CD14-positive monocyte (primary cell): Measurements from ENCODE around the gene LSM4. TPM values are rescaled to one million over a fixed set of nuclear protein-coding genes. Genes with fewer than 3 reads are reported as not detected.

Experiments used
- DNase-seq, 3 donors: peaks; one replicate each; pipeline ENCODE4 v3.0.0-alpha.2; 2011 to 2022
- H2AFZ ChIP-seq: 2 replicates; pipeline ENCODE4 v1.6.0; 2012; ENCODE audit warnings: mild to moderate bottlenecking, low read depth, low read length, inconsistent platforms; ENCODE audit not compliant: insufficient read depth, poor library complexity, severe bottlenecking
- H3K27ac ChIP-seq, 2 donors: 1 replicate in 1 of 2; 2 replicates in 1 of 2; pipeline ENCODE4 v1.5.1; 2012 to 2013; ENCODE audit warnings: low read length in 2 of 2, control low read depth in 1 of 2, inconsistent platforms in 1 of 2, low read depth in 1 of 2, mild to moderate bottlenecking in 1 of 2
- H3K27me3 ChIP-seq, 2 donors: one replicate each; pipeline versions ENCODE4 v1.6.0 to v1.6.1; 2011 to 2013; ENCODE audit warnings: low read length in 2 of 2; ENCODE audit not compliant: control insufficient read depth in 2 of 2, insufficient read depth in 2 of 2
- H3K36me3 ChIP-seq, 2 donors: replicated peaks in 1 of 2; 1 replicate in 1 of 2; 2 replicates in 1 of 2; pipeline versions ENCODE4 v1.5.1 to v1.6.1; 2012 to 2013; ENCODE audit warnings: low read length in 2 of 2, control low read depth in 1 of 2, inconsistent platforms in 1 of 2, mild to moderate bottlenecking in 1 of 2; ENCODE audit not compliant: insufficient read depth in 2 of 2, control insufficient read depth in 1 of 2
- H3K4me1 ChIP-seq, 2 donors: 1 replicate in 1 of 2; 2 replicates in 1 of 2; pipeline versions ENCODE4 v1.5.1 to v1.6.1; 2012 to 2013; ENCODE audit warnings: low read length in 2 of 2, control low read depth in 1 of 2, inconsistent platforms in 1 of 2, mild to moderate bottlenecking in 1 of 2, moderate library complexity in 1 of 2; ENCODE audit not compliant: insufficient read depth in 2 of 2, control insufficient read depth in 1 of 2
- H3K4me2 ChIP-seq: replicated peaks from 2 replicates; pipeline ENCODE3; 2012; ENCODE audit warnings: low read length, moderate library complexity, mild to moderate bottlenecking; ENCODE audit not compliant: poor library complexity, severe bottlenecking; ENCODE audit errors: extremely low read depth
- H3K4me3 ChIP-seq, 3 experiments: fragments of 200-600 bp in 1 of 3; sonication (generic) in 1 of 3; replicated peaks in 1 of 3; 1 replicate in 2 of 3; 2 replicates in 1 of 3; pipeline ENCODE4 v1.5.1; 2011 to 2013; ENCODE audit warnings: low read length in 3 of 3, mild to moderate bottlenecking in 3 of 3, control low read depth in 2 of 3, low read depth in 2 of 3, inconsistent platforms in 1 of 3, moderate library complexity in 1 of 3
- H3K79me2 ChIP-seq: 2 replicates; pipeline ENCODE4 v1.6.0; 2012; ENCODE audit warnings: mild to moderate bottlenecking, control low read depth, inconsistent platforms, low read length, moderate library complexity; ENCODE audit not compliant: insufficient read depth
- H3K9ac ChIP-seq: 2 replicates; pipeline ENCODE4 v1.6.0; 2017; ENCODE audit warnings: low read length, mild to moderate bottlenecking; ENCODE audit not compliant: insufficient read depth, poor library complexity, severe bottlenecking
- H3K9me3 ChIP-seq, 2 donors: replicated peaks in 1 of 2; 1 replicate in 1 of 2; 2 replicates in 1 of 2; pipeline versions ENCODE4 v1.5.1 to v1.6.1; 2012 to 2013; ENCODE audit warnings: low read length in 2 of 2, control low read depth in 1 of 2; ENCODE audit not compliant: control insufficient read depth in 1 of 2, insufficient read depth in 1 of 2
- H4K20me1 ChIP-seq: 2 replicates; pipeline ENCODE4 v1.6.0; 2012; ENCODE audit warnings: mild to moderate bottlenecking, low read length, control low read depth, moderate library complexity; ENCODE audit not compliant: insufficient read depth
- H3K27ac Mint-ChIP-seq, 7 donors: one replicate each; pipeline ENCODE4 v1.8.0; 2020; ENCODE audit warnings: mild to moderate bottlenecking in 7 of 7, mixed read lengths in 7 of 7, moderate library complexity in 6 of 7, inconsistent platforms in 2 of 7
- H3K27me3 Mint-ChIP-seq, 3 donors: one replicate each; pipeline ENCODE4 v1.8.0; 2021 to 2022; ENCODE audit warnings: low read depth in 3 of 3, mild to moderate bottlenecking in 3 of 3, mixed read lengths in 3 of 3, moderate library complexity in 3 of 3, inconsistent platforms in 1 of 3
- H3K36me3 Mint-ChIP-seq, 2 donors: one replicate each; pipeline ENCODE4 v1.8.0; 2020; ENCODE audit warnings: mixed read lengths in 2 of 2, inconsistent platforms in 1 of 2, mild to moderate bottlenecking in 1 of 2
- H3K4me1 Mint-ChIP-seq: one replicate; pipeline ENCODE4 v1.8.0; 2020; ENCODE audit warnings: mild to moderate bottlenecking, mixed read lengths
- H3K4me3 Mint-ChIP-seq, 2 donors: one replicate each; pipeline ENCODE4 v1.8.0; 2020; ENCODE audit warnings: mild to moderate bottlenecking in 2 of 2, mixed read lengths in 2 of 2, moderate library complexity in 1 of 2
- H3K9me3 Mint-ChIP-seq, 7 donors: one replicate each; pipeline ENCODE4 v1.8.0; 2020 to 2022; ENCODE audit warnings: mixed read lengths in 7 of 7, mild to moderate bottlenecking in 6 of 7, moderate library complexity in 6 of 7, inconsistent platforms in 2 of 7
- CTCF ChIP-seq: fragments of 200-600 bp; IDR thresholded peaks from one replicate; pipeline ENCODE4 v1.8.0; 2022; ENCODE audit warnings: antibody characterized with exemption, mild to moderate bottlenecking
- WGBS: methylation state at CpG from one replicate; pipeline ENCODE4 v1.1.5; 2013; ENCODE audit warnings: missing lambda C conversion rate; ENCODE audit not compliant: insufficient coverage; 5-methylcytosine and 5-hydroxymethylcytosine counted together
- intact Hi-C, 2 donors: fragments of 100-400 bp; cut with micrococcal nuclease; formaldehyde crosslinking; loops; one replicate each; pipeline versions ENCODE4 v1.15.0 to v1.15.1; 2023
- polyA plus RNA-seq, 3 donors: library from polyadenylated mRNA; depleted of rRNA in 1 of 3; unstranded in 2 of 3; stranded (reverse) in 1 of 3; fragments of 300-500 nt in 2 of 3; fragments of >200 nt in 1 of 3; fragmentation: Illumina TruSeq in 2 of 3; gene quantifications; 1 replicate in 2 of 3; 2 replicates in 1 of 3; pipeline ENCODE4 v1.2.3, GENCODE V29; 2012 to 2021

LSM4 gene
- polyA plus RNA-seq, 3 donors, result 66.5 to 143 (median 97.0) TPM

- TF ChIP-seq CTCF, result no peak
- peak within 1 kb of the TSS; percentile 84 for H3K4me2 ChIP-seq
- peaks cover 6 to 15% of the 10 kb centered on the region in 2 donors for H3K36me3 ChIP-seq
- peaks cover 18 to 41% of the 10 kb centered on the region in 2 donors for H3K36me3 Mint-ChIP-seq
- H3K27me3 Mint-ChIP-seq, result peaks cover 0 to 4% (median 2%) of the 10 kb centered on the region in 3 donors
- H3K79me2 ChIP-seq, result peaks cover 44% of the 10 kb centered on the region
- peak within 1 kb of the TSS; percentile 75 to 99 (median 98) for H3K4me3 ChIP-seq
- peak; percentile 96 to 99 (median 99) for DNase-seq
- H3K4me3 Mint-ChIP-seq, result peak within 1 kb of the TSS; percentile 95 to 97
- peaks cover 47% of the 10 kb centered on the region for H4K20me1 ChIP-seq
- WGBS, result under 1% methylated on average over 137 of the region's 138 CpGs
- peak within 1 kb of the TSS; percentile 93 to 98 for H3K27ac ChIP-seq
- intact Hi-C loops, result loop anchor here (1.0 to 2.0 kb wide), 3 partner anchors 10 to 23 kb away; no protein-coding TSS in a partner anchor
- peak within 1 kb of the TSS; percentile 97 for H3K9ac ChIP-seq
- H3K9me3 ChIP-seq, result no peaks in the 10 kb centered on the region
- peaks cover 27 to 36% of the 10 kb centered on the region in 2 donors for H3K4me1 ChIP-seq
- peak within 1 kb of the TSS; percentile 19 for H2AFZ ChIP-seq
- H3K4me1 Mint-ChIP-seq, result peaks cover 33% of the 10 kb centered on the region
- H3K9me3 Mint-ChIP-seq, result peaks cover 0 to 8% (median 5%) of the 10 kb centered on the region in 7 donors
- H3K27me3 ChIP-seq, result no peaks in the 10 kb centered on the region
- H3K27ac Mint-ChIP-seq, result peak within 1 kb of the TSS; percentile 96 to 99 (median 97)
Measured at GRCh38 chr19:18281082-18282020, 41.5 kb downstream of the LSM4 start, which contains the start of gene JUND. Gene JUND (minus strand): TSS chr19:18281622. CDS start chr19:18281484, 138 bp downstream.

GRCh38 chr19:18280247-18281081 lies 42.4 kb downstream of the LSM4 start:
- no peaks in the 10 kb centered on the region for H3K9me3 ChIP-seq
- no peak overlapping the region for H2AFZ ChIP-seq
- H3K4me1 ChIP-seq, result peaks cover 35 to 45% of the 10 kb centered on the region in 2 donors
- Mint-ChIP-seq H3K27me3 (peaks cover 0 to 4% (median 2%) of the 10 kb centered on the region in 3 donors), H3K36me3 (peaks cover 21 to 46% of the 10 kb centered on the region in 2 donors), H3K4me3 (peak overlapping the region; percentile 95 to 97), H3K4me1 (peaks cover 41% of the 10 kb centered on the region), H3K27ac (peak overlapping the region; percentile 95 to 99 (median 97)), H3K9me3 (peaks cover 0 to 8% (median 5%) of the 10 kb centered on the region in 7 donors)
- TF ChIP-seq CTCF, result no peak
- H3K27me3 ChIP-seq, result no peaks in the 10 kb centered on the region
- peaks cover 56% of the 10 kb centered on the region for H4K20me1 ChIP-seq
- peaks cover 6 to 15% of the 10 kb centered on the region in 2 donors for H3K36me3 ChIP-seq
- peaks cover 49% of the 10 kb centered on the region for H3K79me2 ChIP-seq
- intact Hi-C loops, result no loop called here
- DNase-seq, result peak; percentile 65 to 84 (median 82)
- peak overlapping the region; percentile 84 for H3K4me2 ChIP-seq
- peak overlapping the region; percentile 75 to 99 (median 98) for H3K4me3 ChIP-seq
- H3K27ac ChIP-seq, result peak overlapping the region; percentile 93 to 98
- H3K9ac ChIP-seq, result peak overlapping the region; percentile 97
- under 1% methylated on average over 111 of the region's 111 CpGs for WGBS
